GM18517 (cell line): Measurements from ENCODE around the gene ENTPD6.

Experiments used
- ATAC-seq: cut with Tn5 transposase; IDR thresholded peaks from one replicate; pipeline ENCODE4 v1.9.1; 2021; ENCODE audit warnings: mild to moderate bottlenecking, moderate library complexity; ENCODE audit not compliant: unreplicated experiment

ENTPD6 gene

GRCh38 chr20:25207960-25208534 is 12.5 kb downstream of the ENTPD6 start:
- ATAC-seq: no peak

- no peak for ATAC-seq
Observed at GRCh38 chr20:25209400-25209799, 13.9 kb downstream of the ENTPD6 start.

- no peak for ATAC-seq
Observed at GRCh38 chr20:25209911-25210310, 14.4 kb downstream of the ENTPD6 start.

- ATAC-seq: no peak
Observed at GRCh38 chr20:25211273-25211672, 15.8 kb downstream of the ENTPD6 start.

GRCh38 chr20:25212242-25212641 is 16.7 kb downstream of the ENTPD6 start:
- no peak for ATAC-seq

GRCh38 chr20:25213566-25214425 is 18.3 kb downstream of the ENTPD6 start:
- ATAC-seq: no peak

- ATAC-seq: no peak
Observed at GRCh38 chr20:25214426-25214790, 18.9 kb downstream of the ENTPD6 start.

GRCh38 chr20:25214819-25215218 is 19.3 kb downstream of the ENTPD6 start:
- no peak for ATAC-seq

GRCh38 chr20:25215521-25215920 is 20.0 kb downstream of the ENTPD6 start:
- no peak for ATAC-seq

GRCh38 chr20:25216199-25216945 is 20.9 kb downstream of the ENTPD6 start:
- no peak for ATAC-seq

GRCh38 chr20:25217161-25218108 is 21.9 kb downstream of the ENTPD6 start:
- ATAC-seq: no peak

GRCh38 chr20:25218109-25218486 is 22.6 kb downstream of the ENTPD6 start:
- ATAC-seq: no peak

GRCh38 chr20:25218492-25218891 is 23.0 kb downstream of the ENTPD6 start:
- ATAC-seq: no peak

- no peak for ATAC-seq
Observed at GRCh38 chr20:25219365-25219764, 23.9 kb downstream of the ENTPD6 start.

- no peak for ATAC-seq
Observed at GRCh38 chr20:25220021-25220730, 24.7 kb downstream of the ENTPD6 start.

- ATAC-seq: no peak
Observed at GRCh38 chr20:25220810-25221591, 25.5 kb downstream of the ENTPD6 start.

GRCh38 chr20:25221592-25222460 is 26.3 kb downstream of the ENTPD6 start:
- no peak for ATAC-seq

- ATAC-seq: no peak
Observed at GRCh38 chr20:25222461-25223178, 27.1 kb downstream of the ENTPD6 start.
